Body of pancreas (tissue), 4 donors: ENCODE data around the gene TRIP13.

ENCODE experiments used
- POLR2A ChIP-seq, 3 donors: fragments of 450-650 bp; IDR thresholded peaks; one replicate each; pipeline ENCODE4 v1.6.1; 2016; ENCODE audit warnings: antibody characterized with exemption in 3 of 3, mild to moderate bottlenecking in 2 of 3
- TF ChIP-seq, protein P1 (sequence below), 7 experiments: fragments of 450-650 bp in 4 of 7; fragments of 200-600 bp in 3 of 7; sonication (generic) in 3 of 7; IDR thresholded peaks; one replicate each; pipeline ENCODE4 v1.5.1; 2016 to 2019; ENCODE audit warnings: antibody characterized with exemption in 7 of 7

DNA sequence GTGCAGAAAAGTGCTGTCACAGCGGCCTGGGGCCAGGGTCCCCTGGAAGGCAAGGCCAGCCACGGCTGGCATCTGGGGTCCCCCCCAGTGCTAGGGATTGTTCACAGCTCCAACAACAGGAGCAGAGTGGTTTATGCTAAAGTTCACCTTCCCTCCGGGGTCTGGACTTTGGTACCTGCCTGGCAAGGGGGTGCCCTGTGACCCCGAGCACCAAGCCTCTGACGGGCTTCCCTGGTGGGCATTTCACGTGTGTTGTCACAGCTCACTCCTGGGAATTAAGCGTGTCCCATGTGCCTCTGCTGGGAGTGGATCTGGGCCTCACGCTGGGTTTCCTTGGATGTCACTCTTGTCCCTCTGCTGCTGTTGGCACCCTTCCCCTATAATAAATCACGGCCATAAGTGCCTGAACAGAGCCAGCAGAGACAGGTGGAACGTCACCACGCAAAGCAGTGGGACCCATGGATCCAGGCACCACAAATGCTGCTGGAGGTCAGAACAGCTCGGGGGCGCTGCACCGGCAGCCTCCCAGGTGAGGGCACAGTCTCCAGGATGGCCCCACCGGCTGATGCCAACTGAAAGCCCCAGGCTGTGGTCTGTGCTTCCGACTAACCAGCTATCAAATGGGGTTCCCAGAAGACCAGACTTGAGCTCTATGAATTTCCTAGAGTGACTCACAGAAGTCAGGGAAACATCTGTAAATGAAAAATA is 24.1 kb upstream of the TRIP13 start:
- TF ChIP-seq, protein P1, sequence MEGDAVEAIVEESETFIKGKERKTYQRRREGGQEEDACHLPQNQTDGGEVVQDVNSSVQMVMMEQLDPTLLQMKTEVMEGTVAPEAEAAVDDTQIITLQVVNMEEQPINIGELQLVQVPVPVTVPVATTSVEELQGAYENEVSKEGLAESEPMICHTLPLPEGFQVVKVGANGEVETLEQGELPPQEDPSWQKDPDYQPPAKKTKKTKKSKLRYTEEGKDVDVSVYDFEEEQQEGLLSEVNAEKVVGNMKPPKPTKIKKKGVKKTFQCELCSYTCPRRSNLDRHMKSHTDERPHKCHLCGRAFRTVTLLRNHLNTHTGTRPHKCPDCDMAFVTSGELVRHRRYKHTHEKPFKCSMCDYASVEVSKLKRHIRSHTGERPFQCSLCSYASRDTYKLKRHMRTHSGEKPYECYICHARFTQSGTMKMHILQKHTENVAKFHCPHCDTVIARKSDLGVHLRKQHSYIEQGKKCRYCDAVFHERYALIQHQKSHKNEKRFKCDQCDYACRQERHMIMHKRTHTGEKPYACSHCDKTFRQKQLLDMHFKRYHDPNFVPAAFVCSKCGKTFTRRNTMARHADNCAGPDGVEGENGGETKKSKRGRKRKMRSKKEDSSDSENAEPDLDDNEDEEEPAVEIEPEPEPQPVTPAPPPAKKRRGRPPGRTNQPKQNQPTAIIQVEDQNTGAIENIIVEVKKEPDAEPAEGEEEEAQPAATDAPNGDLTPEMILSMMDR (IDR thresholded peaks at IDR 0.05) = no peak
- TF ChIP-seq POLR2A (IDR thresholded peaks at IDR 0.05) = no peak
